Hepatocyte (in vitro differentiated cells): ENCODE results near the gene RNF175. TPM values are rescaled to one million over a fixed set of nuclear protein-coding genes. Genes with fewer than 3 reads are reported as not detected.

ENCODE experiments used
- DNase-seq: peaks from one replicate; pipeline ENCODE4 v3.0.0-alpha.2; 2016; ENCODE audit warnings: low spot score
- H2AFZ ChIP-seq: fragments of 200-600 bp; sonication (generic); 2 replicates; pipeline ENCODE4 v1.6.0; 2016; ENCODE audit warnings: antibody characterized with exemption, mild to moderate bottlenecking
- H3K27ac ChIP-seq: fragments of 200-600 bp; sonication (generic); 2 replicates; pipeline ENCODE4 v1.5.1; 2016; ENCODE audit warnings: mild to moderate bottlenecking
- H3K27me3 ChIP-seq: fragments of 200-600 bp; sonication (generic); 2 replicates; pipeline ENCODE4 v1.6.1; 2016
- H3K36me3 ChIP-seq: fragments of 200-600 bp; sonication (generic); replicated peaks from 2 replicates; pipeline ENCODE4 v1.5.1; 2016; ENCODE audit warnings: low read depth; ENCODE audit not compliant: insufficient read depth
- H3K4me1 ChIP-seq: fragments of 200-600 bp; sonication (generic); 2 replicates; pipeline ENCODE4 v1.5.1; 2016; ENCODE audit warnings: mild to moderate bottlenecking, moderate library complexity; ENCODE audit not compliant: insufficient read depth
- H3K4me2 ChIP-seq: fragments of 200-600 bp; sonication (generic); 2 replicates; pipeline ENCODE4 v1.6.0; 2016
- H3K4me3 ChIP-seq: fragments of 200-600 bp; sonication (generic); 2 replicates; pipeline ENCODE4 v1.5.1; 2016; ENCODE audit warnings: mild to moderate bottlenecking
- H3K79me2 ChIP-seq: fragments of 200-600 bp; sonication (generic); 2 replicates; pipeline ENCODE4 v1.6.0; 2017; ENCODE audit warnings: mild to moderate bottlenecking
- H3K9me2 ChIP-seq: fragments of 200-600 bp; sonication (generic); replicated peaks from 2 replicates; pipeline ENCODE4 v1.6.0; 2017; ENCODE audit warnings: mild to moderate bottlenecking; ENCODE audit not compliant: insufficient read depth
- H3K9me3 ChIP-seq: fragments of 200-600 bp; sonication (generic); 2 replicates; pipeline ENCODE4 v1.5.1; 2016; ENCODE audit warnings: low read depth, mild to moderate bottlenecking
- H4K20me1 ChIP-seq: fragments of 200-600 bp; sonication (generic); 2 replicates; pipeline ENCODE4 v1.6.0; 2016; ENCODE audit warnings: mild to moderate bottlenecking; ENCODE audit not compliant: insufficient read depth, poor library complexity, severe bottlenecking
- CTCF ChIP-seq: fragments of 200-600 bp; sonication (generic); IDR thresholded peaks from 2 replicates; pipeline ENCODE4 v1.5.1; 2016; ENCODE audit warnings: antibody characterized with exemption, mild to moderate bottlenecking; ENCODE audit not compliant: poor library complexity
- EZH2 ChIP-seq: fragments of 200-600 bp; sonication (generic); IDR thresholded peaks from 2 replicates; pipeline ENCODE4 v1.6.1; 2016; ENCODE audit warnings: antibody characterized with exemption, mild to moderate bottlenecking, borderline replicate concordance
- EZH2phosphoT487 ChIP-seq: fragments of 200-600 bp; sonication (generic); IDR thresholded peaks from one replicate; pipeline ENCODE4 v1.6.1; 2018; ENCODE audit warnings: antibody characterized with exemption, mild to moderate bottlenecking, low read depth, moderate library complexity; ENCODE audit not compliant: unreplicated experiment, severe bottlenecking
- WGBS: methylation state at CpG from one replicate; pipeline ENCODE4 v1.1.6; 2016; ENCODE audit warnings: low lambda C conversion rate; ENCODE audit errors: missing lambda C conversion rate; 5-methylcytosine and 5-hydroxymethylcytosine counted together
- polyA plus RNA-seq: library from polyadenylated mRNA; unstranded; fragments of >200 nt; fragmentation: Nextera tagmentation; extraction: Ambion mirVana; gene quantifications from 2 replicates; pipeline ENCODE4 v1.2.1, GENCODE V29; 2016
- total RNA-seq: library from RNA; depleted of rRNA; stranded (reverse); fragments of >200 nt; gene quantifications from 2 replicates; pipeline ENCODE4 v1.2.3, GENCODE V29; 2014

The RNF175 gene
- total and polyA plus RNA-seq, 2 experiments from 2014 or later = 2.1 to 2.8 TPM

GRCh38 chr4:153706519-153706918, 53.3 kb downstream of the RNF175 start:
- no peaks in the 10 kb centered on the region for H4K20me1 ChIP-seq
- TF ChIP-seq EZH2 (no peak), EZH2phosphoT487 (no peak), CTCF (no peak)
- no peaks in the 10 kb centered on the region for H3K27me3 ChIP-seq
- no peaks in the 10 kb centered on the region for H3K36me3 ChIP-seq
- no peak for DNase-seq
- no peak overlapping the region for H3K4me3 ChIP-seq
- no peak overlapping the region for H2AFZ ChIP-seq
- H3K9me2 ChIP-seq = no peaks in the 10 kb centered on the region
- H3K9me3 ChIP-seq = no peaks in the 10 kb centered on the region
- no peak overlapping the region for H3K4me2 ChIP-seq
- no peaks in the 10 kb centered on the region for H3K4me1 ChIP-seq
- no peak overlapping the region for H3K27ac ChIP-seq
- no peaks in the 10 kb centered on the region for H3K79me2 ChIP-seq

- DNase-seq = no peak
- Histone ChIP-seq H3K27ac (no peak overlapping the region), H3K9me3 (no peaks in the 10 kb centered on the region), H3K36me3 (no peaks in the 10 kb centered on the region), H3K4me2 (no peak overlapping the region), H3K4me1 (no peaks in the 10 kb centered on the region), H3K4me3 (no peak overlapping the region), H3K9me2 (no peaks in the 10 kb centered on the region), H3K27me3 (no peaks in the 10 kb centered on the region), H4K20me1 (no peaks in the 10 kb centered on the region), H2AFZ (no peak overlapping the region), H3K79me2 (no peaks in the 10 kb centered on the region)
- no peak for TF ChIP-seq CTCF
- no peak for TF ChIP-seq EZH2phosphoT487
- no peak for TF ChIP-seq EZH2
- WGBS = 96% methylated on average over 2 of the region's 2 CpGs
These were observed 53.9 kb downstream of the RNF175 start for GRCh38 chr4:153705743-153706468.

DNA sequence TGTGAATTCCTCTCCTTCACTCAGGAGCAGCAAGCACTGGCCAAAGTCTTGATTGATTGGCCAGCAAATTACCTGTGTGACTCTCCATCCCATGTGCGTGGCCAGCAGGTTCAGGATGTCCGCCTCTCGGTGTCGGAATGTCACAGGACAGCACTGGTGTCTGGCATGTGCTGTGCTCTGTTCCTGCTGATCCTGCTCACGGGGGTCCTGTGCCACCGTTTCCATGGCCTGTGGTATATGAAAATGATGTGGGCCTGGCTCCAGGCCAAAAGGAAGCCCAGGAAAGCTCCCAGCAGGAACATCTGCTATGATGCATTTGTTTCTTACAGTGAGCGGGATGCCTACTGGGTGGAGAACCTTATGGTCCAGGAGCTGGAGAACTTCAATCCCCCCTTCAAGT, 55.3 kb downstream of the RNF175 start:
- no peak overlapping the region for H3K27ac ChIP-seq
- H3K4me2 ChIP-seq = no peak overlapping the region
- H2AFZ ChIP-seq = no peak overlapping the region
- H4K20me1 ChIP-seq = no peaks in the 10 kb centered on the region
- no peak overlapping the region for H3K4me3 ChIP-seq
- no peak for DNase-seq
- H3K79me2 ChIP-seq = no peaks in the 10 kb centered on the region
- H3K4me1 ChIP-seq = no peaks in the 10 kb centered on the region
- H3K36me3 ChIP-seq = no peaks in the 10 kb centered on the region
- no peaks in the 10 kb centered on the region for H3K9me2 ChIP-seq
- no peaks in the 10 kb centered on the region for H3K27me3 ChIP-seq
- no peaks in the 10 kb centered on the region for H3K9me3 ChIP-seq
- TF ChIP-seq EZH2 = no peak
- no peak for TF ChIP-seq CTCF
- TF ChIP-seq EZH2phosphoT487 = no peak
- WGBS = 97% methylated on average over 7 of the region's 7 CpGs
